A204.1 (cell line): Measurements from ENCODE around the gene NXNL1.

ENCODE experiments used
- FAIRE-seq: peaks from 2 replicates; lab custom pipeline; 2012; peaks lifted over from hg19 to GRCh38; lab: Jason Lieb, UNC

The NXNL1 gene

DNA sequence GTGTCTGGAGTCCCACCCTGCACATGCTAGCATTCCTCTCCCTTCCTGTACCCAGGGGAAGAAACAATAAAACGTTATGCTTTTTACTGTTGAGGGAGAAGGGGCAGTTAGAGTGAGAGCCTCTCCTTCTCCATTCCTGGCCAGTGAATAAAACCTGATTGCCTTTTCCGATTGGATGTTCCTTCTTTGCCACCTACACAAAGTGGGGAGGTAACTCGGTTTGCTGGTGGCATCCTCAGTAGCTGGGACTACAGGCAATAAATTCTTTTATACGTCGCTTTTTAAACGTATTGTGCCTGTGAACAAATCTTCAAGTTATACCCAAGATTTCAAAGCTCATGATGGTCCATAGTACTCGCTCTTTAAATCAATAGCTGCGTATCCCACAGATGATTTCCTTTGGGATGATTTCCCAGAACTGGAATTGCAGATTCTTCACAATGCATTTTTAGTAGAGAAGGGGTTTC is 41.5 kb downstream of the NXNL1 start:
- no peak for FAIRE-seq

DNA sequence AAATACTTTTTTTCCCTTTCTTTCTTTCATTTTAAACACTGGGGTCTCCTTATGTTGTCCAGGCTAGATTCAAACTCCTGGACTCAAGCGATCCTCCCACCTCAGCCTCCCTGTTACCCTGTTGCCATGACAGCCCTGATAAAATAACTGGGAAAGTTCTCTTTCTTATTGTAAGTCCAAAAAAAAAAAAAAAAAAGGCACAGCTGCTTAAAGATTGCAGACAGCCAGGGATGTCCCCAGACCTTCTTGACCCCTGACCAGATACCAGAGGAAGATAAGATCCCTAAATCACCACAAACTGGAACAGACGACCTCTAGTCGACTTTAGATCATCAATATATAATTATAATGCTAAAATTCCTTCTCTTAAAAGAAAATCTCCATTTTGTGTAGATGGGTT is 42.0 kb downstream of the NXNL1 start:
- no peak for FAIRE-seq

DNA sequence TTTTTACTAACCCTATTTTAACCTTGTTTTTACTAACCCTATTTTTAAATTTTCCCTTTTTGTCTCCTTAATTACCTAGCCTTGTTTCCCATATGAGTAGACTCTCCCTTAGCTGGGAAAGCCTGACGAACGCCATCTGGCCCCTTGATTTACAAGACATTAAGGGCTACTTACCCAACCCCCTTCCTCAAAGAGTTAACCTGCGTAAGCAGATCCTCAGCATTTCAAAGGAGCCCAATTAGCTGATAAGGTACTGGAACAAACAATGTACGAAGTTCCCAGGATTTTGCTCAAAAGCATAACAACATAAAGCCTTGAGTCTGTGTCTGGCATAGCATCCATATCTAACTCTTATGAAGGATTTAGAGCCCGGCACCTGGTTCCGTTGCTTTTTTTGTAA is 45.6 kb downstream of the NXNL1 start:
- FAIRE-seq: no peak

DNA sequence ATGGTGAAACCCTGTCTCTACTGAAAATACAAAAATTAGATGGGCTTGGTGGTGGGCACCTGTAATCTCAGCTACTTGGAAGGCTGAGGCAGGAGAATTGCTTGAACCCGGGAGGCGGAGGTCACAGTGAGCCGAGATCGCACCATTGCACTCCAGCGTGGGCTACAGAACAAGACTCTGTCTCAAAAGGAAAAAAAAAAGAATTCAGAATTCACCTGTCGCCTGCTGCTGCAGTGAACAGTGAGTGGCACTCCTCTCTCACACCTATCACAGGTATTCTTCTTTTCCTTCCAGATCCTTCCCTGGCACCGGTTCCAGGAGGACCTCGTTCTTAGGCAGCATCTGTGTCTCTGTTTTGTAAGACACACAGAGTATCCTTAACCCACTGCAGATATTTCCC is 46.6 kb downstream of the NXNL1 start:
- no peak for FAIRE-seq

DNA sequence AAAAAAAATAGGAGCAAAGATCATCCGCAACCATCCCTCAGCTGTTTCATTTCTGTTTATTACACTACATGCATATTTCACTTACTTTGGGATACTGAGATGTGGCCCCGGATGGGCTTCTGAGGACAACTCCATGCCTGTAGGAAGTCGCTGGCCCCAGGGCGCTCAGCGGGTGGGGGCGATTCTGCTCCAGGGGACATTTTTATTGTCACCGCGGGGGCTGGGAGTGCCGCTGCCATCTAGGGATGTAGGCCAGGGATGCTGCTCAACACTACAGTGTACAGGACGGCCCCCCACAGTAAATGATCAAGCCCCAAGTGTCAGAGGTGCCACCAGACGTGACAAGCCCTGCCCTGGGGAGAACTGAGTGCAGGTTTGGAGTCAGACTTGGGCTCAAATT is 48.9 kb downstream of the NXNL1 start:
- no peak for FAIRE-seq

DNA sequence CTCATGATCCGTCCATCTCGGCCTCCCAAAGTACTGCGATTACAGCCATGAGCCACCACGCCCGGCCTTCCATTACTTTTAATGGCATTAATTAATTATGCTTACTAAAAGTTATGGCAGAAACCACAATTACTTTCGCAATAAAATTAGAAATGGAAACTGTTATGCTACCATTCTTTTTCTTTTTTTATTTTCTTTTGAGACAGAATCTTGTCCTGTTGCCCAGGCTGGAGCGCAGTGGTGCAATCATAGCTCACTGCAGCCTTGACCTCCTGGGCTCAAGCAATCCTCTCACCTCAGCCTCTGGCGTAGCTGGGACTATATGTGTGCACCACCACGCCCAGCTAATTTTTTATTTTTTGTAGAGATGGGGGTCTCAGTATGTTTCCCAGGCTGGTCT is 50.7 kb downstream of the NXNL1 start:
- FAIRE-seq: no peak

DNA sequence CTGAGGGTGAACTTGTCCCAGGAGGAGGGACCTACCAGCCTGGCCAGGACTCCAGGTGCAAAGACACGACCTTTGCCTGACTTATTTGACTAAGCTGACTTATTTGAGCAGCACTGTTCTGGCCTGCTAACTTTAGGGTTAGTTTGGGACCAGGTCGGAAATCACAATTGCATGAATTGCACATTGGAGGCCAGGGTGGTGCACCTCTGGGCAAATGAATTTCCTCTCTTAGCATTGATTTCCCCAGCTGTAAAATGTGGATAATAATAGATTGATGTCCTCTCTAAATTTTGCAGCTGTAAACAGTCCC is 53.9 kb downstream of the NXNL1 start:
- no peak for FAIRE-seq

DNA sequence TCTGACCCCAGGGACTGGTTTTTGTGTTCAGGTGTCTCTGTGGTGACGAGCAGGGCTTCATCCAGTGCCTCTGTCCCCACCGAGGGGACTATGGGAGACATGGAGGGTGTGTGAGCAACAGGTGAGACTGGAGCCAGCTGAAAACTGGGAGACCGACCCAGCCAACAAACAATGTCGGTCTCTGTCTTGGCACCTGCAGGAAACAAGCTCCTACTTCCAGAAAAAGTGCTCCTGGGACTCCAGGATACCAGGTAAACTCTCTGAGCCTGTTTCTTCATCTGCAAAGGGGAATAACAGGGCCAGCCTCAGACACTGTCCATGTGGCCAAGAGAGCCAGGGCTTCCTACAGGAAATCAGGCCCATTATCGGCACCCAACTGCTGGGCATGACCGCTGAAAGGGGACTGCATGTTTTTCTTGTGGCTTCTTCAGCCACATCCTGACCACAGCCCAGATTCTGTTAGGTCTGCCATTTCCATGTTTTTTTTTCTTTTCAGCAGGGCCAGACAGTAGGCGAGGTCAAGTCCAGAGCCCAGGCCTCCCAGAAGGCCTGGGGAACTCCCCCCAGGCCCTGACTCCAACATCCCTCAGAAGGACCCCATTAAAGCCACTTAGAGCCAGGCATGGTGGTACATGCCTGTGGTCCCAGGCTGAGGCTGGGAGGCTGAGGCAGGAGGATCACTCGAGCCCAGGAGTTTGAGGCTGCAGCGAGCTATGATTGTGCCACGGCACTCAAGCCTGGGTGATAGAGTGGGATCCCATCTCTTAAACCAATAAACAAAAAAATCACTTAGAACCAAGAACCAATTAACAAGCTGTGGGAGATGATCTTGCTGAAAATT is 54.5 kb downstream of the NXNL1 start:
- no peak for FAIRE-seq
